DND-41 (cell line): ENCODE data around the gene CCL15.

Source experiments
- EZH2 ChIP-seq: IDR thresholded peaks from 3 replicates; pipeline ENCODE4 v1.6.1; 2012; ENCODE audit warnings: borderline replicate concordance, low read depth, mild to moderate bottlenecking, moderate library complexity, low read length, inconsistent platforms; ENCODE audit not compliant: severe bottlenecking
- TF ChIP-seq, protein P1 (sequence below): IDR thresholded peaks from 2 replicates; pipeline ENCODE4 v1.5.1; 2012; ENCODE audit warnings: borderline replicate concordance, low read length, moderate library complexity, mild to moderate bottlenecking; ENCODE audit not compliant: poor library complexity, severe bottlenecking; ENCODE audit errors: extremely low read depth

DNA sequence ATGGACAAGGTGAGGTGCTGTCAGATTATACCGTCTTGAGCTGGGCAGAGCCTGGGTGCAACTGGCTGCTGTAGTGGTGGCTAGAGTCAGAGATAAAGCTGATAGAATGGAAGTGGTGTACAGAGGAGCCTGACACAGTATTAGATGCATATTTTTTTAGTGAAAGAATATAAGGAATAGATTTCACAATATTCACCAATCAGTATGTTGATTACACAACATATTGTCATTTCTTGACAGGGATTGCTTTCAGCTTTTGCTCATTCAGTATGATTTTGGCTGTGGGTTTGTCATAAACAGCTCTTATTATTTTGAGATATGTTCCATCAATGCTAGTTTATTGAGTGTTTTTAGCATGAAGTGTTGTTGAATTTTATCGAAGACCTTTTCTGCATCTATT lies 18.1 kb upstream of the CCL15 start:
- TF ChIP-seq, protein P1, sequence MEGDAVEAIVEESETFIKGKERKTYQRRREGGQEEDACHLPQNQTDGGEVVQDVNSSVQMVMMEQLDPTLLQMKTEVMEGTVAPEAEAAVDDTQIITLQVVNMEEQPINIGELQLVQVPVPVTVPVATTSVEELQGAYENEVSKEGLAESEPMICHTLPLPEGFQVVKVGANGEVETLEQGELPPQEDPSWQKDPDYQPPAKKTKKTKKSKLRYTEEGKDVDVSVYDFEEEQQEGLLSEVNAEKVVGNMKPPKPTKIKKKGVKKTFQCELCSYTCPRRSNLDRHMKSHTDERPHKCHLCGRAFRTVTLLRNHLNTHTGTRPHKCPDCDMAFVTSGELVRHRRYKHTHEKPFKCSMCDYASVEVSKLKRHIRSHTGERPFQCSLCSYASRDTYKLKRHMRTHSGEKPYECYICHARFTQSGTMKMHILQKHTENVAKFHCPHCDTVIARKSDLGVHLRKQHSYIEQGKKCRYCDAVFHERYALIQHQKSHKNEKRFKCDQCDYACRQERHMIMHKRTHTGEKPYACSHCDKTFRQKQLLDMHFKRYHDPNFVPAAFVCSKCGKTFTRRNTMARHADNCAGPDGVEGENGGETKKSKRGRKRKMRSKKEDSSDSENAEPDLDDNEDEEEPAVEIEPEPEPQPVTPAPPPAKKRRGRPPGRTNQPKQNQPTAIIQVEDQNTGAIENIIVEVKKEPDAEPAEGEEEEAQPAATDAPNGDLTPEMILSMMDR = no peak
- no peak for TF ChIP-seq EZH2
